ENCODE measurements around the gene DTNB.
"Not testable (repeated sequence)": the region's sequence is repeated elsewhere in the genome, so short reads cannot be mapped to it uniquely, and the experiment has no call there.

Gene DTNB

DNA sequence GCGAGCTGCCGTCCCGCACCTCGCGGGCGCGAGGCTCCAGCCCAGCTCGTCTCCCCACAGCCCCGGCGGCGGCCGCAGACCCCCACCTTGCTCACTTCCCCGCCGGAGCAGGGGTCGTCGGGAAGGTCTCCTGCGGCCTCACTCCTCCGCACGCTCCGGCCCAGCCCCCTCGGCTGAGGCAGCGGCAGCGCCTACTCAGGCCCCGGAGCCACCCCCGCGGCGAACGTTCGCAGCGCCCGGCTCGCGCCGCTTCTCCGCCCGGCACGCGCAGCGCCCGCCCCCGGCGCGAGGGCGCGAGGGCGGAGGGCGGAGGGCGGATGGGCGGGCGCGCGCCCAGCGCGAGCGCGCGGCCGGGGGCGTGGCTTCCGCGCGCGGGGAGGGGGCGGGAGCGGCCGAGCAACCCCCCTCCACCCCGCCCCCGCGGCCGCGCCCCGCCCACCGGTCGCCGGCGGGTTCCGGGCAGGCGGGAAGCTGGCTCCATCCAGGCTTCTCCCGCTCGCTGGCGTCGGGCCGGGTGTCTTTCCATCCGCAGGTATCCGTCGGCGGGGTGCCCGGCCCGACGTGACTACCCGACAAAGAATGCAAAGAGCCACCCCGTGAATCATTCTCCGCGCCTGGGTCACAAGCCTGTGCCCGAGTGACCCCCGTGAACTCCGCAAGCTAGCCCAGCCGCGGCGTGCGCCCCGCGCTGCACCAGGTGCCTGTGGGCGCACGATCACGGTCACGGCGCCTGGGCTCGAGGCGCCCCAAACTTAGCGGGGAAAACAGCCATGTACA is at the start of gene DTNB:
DTNB (minus strand) TSS at position 278 of the 777 bp plus-strand sequence. CDS start 20,917 bp downstream, outside the sequence.
- peak; percentile 53 to 96 (median 67) for DNase-seq
- intact Hi-C loops (cut with DNase I) = loop anchor here (1.0 to 10.0 kb wide), 3 partner anchors 149 to 361 kb away; partner anchors contain the start of genes ASXL2 and RAB10

DNA sequence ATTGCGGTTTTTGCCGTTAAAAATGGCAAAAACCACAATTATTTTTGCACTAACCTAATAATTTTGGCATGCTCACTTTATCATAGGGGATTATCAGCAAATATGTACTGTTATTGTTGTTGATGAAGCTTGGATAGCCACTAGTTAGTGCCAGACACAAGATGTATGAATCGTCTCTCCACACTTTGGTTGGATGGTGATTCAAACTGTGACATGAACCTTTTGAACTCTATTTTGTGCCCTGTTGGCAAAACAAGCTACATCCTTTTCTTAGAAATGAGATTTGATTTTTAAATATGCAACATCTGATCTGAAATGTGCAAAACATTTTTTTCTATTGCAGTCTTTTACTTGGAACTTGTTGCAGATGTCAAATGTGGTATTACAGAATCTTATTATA is 48.8 kb upstream of the DTNB start:
- intact Hi-C loops (cut with DNase I) = no loop called here
- no peak for DNase-seq

DNA sequence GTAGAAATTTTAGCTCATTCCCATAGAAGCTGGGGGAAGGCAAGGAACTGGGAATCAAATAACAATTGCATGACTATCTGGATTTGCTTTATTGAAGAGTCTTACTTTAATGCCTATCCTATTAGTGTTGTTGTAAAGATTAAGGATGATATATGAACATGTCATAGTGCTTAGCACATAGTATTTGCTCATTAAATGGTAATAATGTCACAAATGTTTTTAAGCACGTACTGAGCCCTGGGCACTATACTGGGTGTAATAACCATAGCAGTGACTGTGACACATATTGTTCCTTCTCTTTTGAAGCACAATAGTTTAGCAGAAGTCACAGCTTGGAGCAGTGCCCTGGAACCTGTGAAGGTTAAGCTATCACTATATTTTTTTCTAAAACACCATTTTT is 47.2 kb upstream of the DTNB start:
- DNase-seq = no peak
- intact Hi-C loops (cut with DNase I) = no loop called here

DNA sequence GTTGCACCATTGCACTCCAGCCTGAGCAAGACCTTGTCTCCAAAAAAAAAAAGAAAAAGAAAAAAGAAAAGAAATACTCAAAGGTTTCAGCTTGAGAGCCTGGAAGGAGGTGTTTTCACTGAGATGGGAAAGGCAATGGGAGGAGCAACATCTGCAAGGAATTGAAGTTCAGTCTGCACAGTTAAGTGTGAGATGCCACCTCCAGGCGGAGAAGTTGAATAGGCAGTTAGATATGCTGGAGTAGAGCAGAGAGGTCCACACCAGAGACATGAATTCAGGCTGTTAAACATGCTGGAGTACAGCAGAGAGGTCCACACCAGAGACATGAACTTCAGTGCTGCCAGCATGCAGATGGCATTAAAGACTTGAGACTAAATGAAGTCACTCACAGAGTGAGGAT is 41.4 kb upstream of the DTNB start:
- DNase-seq = no peak
- intact Hi-C loops (cut with DNase I) = no loop called here

DNA sequence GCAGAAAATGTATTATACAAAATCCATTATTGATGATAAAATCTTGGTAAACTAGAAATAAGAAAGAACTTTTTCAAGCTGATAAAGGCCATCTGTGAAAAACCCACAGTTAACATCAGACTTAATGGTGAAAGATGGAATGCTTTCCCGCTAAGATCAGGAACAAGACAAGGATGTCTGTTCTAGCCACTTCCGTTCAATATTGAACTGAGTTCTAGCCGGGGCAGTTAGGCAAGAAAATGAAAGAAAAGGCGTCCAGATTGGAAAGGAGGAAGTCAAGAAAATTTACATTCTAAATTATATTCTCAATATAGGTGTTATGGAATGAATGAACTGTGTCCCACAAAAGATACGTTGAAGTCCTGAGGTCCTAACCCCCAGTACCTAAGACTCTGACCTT is 39.1 kb upstream of the DTNB start:
- DNase-seq = no peak
- intact Hi-C loops (cut with DNase I) = no loop called here

DNA sequence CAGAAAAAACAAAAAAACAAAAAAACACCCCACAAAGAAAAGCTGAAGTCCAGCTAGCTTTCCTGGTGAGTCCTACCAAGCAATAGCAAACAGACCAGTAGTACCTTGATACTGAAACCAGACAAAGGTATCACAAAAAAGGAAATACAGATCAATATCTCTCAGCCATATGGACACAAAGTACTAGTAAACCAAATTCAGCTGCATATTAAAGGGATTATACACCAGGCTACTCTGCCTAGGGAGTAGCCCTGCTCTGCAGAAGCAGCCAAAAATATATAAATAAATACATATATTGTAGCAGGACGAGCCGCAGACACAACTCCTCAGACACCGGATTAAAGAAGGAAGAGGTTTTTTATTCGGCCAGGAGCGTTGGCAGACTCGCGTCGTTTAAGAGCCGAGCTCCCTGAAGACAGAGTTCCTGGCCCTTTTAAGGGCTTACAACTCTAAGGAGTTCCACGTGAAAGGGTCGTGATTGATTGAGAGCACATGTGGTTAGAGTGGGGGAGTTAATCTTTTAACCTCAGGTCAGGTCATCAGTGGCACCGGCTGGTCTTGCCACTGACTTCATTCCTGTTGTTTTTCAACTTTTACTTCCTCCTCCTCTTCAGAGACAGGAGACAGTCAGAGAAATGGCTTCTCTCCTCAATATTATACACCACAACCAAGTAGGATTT is 38.4 kb upstream of the DTNB start:
- DNase-seq = no peak
- intact Hi-C loops (cut with DNase I) = no loop called here

DNA sequence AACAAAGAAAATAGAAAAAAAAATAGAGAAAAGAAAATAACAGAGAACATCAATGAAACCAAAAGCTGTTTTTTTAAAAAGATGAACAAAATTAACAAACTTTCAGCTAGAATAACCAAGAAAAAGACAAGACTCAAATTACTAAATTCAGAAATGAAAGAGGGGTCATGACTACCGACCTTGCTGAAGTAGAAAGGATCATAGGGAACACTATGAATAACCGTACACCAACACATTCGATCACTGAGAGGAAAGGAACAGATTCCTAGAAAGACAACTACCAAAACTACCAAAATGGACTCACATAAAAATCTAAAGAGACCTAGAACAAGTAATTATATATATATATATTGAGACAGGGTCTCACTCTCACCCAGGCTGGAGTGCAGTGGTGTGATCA is 37.4 kb upstream of the DTNB start:
- no peak for DNase-seq
- intact Hi-C loops (cut with DNase I) = no loop called here

DNA sequence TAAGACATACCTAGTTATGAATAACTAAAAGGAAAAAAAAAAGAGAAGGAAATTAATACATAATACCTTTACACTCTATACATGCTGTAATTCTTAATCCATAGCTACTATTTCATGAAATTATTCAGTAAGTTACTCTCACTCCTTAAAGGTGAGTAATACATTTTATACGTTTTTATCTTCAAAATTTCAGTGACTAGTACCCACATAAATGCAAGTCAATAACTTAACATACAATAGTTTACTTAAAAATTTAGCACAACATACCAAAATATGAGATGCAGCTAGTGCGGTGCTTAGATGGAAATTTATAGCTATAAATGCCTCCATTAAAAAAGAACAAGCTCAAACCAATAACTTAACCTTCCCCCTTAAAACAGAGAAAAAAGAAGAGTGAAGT is 36.0 kb upstream of the DTNB start:
- intact Hi-C loops (cut with DNase I) = no loop called here
- no peak for DNase-seq

DNA sequence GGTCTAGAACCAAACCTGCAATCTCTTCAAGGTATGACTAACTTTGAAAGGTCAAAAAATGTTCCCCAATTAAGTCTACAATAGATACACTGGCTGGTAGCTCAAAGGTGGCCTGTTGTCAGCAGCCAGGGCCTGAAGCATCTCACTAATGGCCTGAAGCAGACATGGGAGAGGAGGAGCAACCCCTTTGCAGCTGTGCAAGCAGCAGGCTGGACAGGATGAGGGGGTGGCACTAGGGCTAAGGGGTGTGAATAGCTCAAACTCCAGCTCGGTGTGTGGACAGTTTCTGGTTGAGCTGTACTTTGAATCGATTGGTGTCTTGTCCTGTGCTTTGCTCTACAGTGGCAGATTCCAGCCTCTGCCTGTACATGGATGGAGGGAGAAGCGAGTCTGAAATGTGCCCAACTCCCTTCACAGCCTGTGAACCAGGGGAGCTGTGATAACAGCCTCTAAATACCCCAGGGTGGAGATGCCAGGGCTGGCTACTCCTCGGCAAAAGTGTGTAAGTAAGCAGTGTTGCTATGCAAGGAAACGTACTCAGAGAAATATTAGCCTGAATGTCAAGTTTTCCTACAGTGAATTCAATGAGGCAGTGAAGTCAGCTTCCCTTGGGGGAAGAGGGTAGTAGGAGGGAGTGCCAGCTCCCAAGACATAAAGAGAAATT is 34.7 kb upstream of the DTNB start:
- DNase-seq = no peak
- intact Hi-C loops (cut with DNase I) = no loop called here

DNA sequence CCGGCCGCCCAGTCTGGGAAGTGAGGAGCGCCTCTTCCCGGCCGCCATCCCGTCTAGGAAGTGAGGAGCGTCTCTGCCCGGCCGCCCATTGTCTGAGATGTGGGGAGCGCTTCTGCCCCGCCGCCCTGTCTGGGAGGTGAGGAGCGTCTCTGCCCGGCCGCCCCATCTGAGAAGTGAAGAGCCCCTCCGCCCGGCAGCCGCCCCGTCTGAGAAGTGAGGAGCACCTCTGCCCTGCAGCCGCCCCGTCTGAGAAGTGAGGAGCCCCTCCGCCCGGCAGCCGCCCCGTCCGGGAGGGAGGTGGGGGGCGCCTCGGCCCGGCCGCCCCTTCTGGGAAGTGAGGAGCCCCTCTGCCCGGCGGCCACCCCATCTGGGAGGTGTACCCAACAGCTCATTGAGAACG is 32.2 kb upstream of the DTNB start:
- intact Hi-C loops (cut with DNase I) = not testable (repeated sequence)

DNA sequence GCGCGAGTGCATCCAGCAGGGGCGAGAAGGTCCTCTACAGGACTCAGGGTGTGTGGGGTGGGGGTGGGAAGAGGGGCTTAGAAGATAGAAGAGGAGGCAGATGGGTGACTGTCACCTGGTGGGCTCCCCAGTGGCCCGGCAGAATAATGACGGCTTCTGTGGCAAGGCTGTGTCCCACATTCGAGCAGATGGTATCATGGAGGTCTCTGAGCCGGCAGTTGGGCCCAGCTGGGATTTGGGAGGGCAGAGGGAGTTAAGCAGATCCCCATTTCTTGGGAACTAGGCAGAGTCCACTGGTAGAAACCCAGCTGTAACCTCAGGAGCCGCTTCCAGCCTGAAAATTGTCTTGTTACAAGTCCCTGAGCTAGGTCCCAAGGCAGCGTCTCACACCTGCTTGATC is 28.4 kb upstream of the DTNB start:
- no peak for DNase-seq
- intact Hi-C loops (cut with DNase I) = no loop called here

More for the DNA sequence above, 32.2 kb upstream of the DTNB start:
- not testable (repeated sequence) for DNase-seq

DNA sequence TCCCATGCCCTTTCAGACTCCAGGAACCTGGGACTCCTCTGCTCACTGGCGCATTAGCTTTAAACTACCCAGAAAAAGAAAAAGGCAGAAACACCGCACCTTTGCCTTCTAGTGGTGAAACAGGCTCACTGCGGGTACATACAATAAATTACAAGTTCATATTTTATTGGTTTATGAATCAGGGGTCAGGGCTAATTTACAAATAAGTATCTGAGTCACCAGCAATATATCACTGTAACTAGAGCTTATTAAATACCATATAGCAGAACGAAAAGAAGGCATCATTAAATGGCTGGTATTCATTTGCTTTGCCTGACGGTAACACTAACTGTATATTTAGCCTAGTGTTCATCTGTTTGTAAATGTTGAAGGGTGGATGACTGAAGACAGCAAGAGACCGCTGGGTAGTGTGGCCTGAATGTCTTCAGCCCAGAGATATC is 26.9 kb upstream of the DTNB start:
- intact Hi-C loops (cut with DNase I) = no loop called here
- peak in 3 of 10 donors; percentile 15 to 21 (median 17) for DNase-seq

DNA sequence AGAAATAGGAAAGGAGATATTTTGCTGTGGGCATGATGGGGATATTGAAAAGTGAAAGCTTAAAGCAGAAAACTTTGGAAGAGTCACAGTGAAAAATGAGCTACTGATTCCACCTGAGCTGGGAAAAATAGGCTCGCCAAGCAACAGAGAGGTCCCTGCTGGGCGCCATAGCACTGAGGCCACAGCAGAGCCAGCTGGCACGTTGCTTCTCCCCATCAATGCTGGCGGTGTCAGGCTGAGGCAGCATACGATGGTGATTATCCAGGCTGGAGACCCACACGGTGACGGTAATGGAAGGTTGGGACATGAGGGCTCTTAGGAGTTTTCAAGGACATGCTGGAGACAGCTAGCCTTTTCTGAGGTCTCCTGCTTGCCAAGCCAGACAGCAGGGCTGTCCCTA is 25.8 kb upstream of the DTNB start:
- DNase-seq = no peak
- intact Hi-C loops (cut with DNase I) = no loop called here

DNA sequence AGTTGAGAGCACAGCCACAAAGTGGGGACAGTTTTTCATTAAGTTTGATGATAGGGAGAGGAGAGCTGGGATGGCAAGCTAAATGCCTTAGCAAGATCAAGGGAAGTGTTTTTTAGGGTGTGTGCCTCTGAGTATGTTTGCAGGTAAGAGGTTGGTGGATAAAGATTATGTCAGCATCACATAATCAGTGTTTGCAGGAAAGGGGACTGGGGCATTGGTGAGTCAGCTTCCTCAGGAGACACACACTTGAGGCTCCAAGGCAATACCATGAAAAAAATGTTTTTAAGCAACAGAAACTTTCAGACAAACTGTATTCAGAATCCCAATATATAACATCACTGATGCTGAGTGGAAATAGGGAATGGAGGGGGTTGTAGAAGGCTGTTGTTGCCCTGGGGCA is 25.4 kb upstream of the DTNB start:
- no peak for DNase-seq
- intact Hi-C loops (cut with DNase I) = no loop called here

DNA sequence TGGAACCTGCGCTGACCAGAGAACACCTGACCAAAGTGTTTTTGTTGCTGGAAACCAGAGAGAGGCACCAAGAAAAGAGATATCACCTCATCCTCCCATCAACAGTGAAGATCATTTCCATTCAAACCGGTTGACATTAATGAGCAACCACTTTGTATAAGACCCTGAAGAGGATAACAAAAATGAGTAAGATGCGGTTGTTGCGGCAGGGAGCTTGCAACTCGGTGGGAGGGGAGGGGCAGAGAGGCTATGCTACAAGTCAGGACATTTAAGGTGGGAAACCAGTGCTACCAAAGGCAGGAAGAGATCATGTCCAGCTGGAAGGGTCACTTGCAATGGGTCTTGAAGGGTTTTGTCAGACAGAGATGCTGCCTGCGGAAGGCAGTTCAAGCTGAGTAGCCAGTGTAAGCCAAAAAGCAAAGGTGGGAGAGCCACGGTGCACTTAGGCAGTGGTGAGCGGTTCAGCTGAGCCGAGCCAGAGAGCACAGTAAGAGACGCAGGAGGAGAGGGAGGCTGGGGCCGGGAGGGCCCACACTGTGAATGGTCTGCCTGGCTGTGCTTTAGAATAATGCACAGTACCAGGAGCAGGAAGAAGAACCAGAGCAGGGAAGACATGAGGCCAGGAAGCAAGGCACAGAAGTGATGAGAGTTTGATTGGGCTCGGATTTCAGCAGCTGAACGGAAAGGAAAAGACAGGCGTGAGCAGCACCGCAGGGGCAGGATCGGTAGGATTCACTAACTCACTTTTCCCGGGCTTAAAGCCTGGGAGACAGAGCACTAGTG is 24.4 kb upstream of the DTNB start:
- intact Hi-C loops (cut with DNase I) = no loop called here
- DNase-seq = no peak

DNA sequence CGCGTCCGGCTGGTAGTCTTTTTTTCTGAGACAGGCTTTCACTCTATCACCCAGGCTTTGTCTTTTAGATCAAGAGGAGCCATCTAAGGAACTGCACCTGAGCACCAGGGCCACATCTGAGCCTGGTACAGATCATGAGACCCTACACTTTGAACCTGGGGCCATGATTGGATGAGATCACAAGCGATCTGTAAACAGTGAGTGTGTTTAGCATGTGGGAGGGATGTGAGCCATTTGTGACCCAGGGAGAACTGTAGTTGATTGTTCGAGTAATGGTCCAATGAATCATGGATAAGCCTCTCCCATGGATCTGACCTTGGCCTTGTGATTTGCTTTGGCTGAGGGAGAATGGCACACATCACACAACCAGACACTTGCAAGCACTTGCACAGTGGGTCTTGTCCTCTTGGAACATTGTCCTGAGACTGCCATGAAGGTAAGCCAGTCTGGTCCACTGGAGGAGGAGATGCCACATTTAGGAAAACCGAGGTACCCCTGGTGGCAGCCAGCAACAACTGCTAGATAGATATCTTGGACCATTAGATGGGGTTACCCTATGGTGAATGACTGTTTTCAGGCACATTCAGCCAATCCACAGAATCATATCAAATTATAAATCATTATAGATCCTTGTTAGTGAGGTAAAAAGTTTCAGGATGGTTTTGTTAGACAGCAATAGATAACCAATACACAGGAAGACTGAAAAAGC is 19.5 kb upstream of the DTNB start:
- intact Hi-C loops (cut with DNase I) = no loop called here
- no peak for DNase-seq

DNA sequence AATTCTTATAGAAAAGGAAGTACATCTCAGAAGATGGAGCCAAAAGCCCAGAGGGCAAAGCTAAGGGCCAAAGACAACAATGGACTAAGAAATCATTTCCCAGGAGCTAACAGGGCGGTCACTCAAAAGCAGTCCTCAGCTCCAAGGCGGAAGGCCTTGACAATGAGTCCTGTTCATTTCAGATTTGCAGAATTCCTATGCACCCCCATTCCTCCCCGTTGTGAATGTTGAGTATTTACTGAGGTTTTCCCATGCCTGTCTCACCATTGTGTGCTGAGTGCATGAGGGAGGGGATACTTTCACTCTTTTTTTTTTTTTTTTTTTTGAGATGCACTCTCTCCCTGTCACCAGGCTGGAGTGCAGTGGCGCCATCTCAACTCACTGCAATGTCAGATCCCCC is 18.8 kb upstream of the DTNB start:
- no peak for DNase-seq
- intact Hi-C loops (cut with DNase I) = no loop called here

DNA sequence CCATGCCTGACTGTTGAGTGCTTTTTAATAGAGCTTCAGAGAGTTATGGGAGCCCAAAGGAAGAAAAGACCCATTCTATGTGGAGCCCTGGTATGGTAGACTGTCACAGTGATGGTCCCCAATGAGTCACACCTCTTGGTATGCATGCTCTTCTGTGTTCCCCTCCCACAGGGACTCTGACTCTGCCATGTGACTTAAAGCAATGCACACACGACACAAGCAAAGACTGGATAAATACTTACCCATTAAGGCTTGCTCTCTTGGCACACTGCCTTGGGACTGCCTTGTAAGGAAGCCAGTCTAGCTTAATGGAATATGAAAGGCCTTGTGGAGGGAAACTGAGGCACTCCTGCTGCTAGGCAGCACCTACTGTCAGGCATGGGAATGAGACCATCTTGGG is 16.7 kb upstream of the DTNB start:
- no peak for DNase-seq
- intact Hi-C loops (cut with DNase I) = no loop called here

DNA sequence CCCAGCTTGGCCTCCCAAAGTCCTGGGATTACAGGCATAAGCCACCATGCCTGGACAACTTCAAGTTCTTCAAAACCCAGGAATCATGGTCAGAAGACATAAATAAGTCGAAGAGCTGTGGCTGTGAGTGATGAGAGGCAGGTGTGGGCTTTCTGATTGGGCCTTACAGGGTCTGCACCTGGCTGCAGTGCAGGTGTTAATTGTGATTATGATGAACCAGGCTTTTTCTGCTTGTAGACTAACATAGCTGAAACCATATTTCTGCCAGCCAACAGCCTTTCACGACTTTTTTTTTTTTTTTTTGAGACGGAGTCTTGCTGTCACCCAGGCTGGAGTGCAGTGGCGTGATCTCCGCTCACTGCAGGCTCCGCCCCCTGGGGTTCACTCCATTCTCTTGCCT is 14.9 kb upstream of the DTNB start:
- intact Hi-C loops (cut with DNase I) = no loop called here

DNA sequence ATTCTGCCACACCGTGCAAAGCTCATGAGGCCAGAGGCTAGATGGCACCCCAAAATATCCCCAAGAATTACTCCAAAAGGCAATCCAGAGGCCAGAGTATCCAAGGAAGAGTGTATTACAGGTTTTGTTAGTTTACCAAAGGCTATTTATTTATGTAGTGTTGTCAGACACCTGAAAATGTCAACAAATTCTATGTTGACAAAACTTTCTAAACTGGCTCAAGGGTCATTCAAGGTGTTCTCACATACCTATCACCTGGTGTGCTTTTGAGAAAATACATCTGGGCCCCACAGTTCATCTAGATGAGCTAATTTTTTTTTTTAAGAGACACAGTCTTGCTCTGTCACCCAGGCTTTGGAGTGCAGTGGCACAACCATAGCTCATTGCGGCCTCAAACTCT is 12.4 kb upstream of the DTNB start:
- DNase-seq = no peak
- intact Hi-C loops (cut with DNase I) = no loop called here

More for the DNA sequence above, 14.9 kb upstream of the DTNB start:
- DNase-seq = peak in 1 of 10 donors; percentile 6
